H1 (cell line): ENCODE results near the gene CSNK1G3. TPM values are rescaled to one million over a fixed set of nuclear protein-coding genes. Genes with fewer than 3 reads are reported as not detected.

Experiments used
- CTCF ChIA-PET: fragments of 300-600 bp; sonication (Branson Sonifier 250); formaldehyde crosslinking; loops from one replicate; lab custom pipeline; 2021; ENCODE audit not compliant: partially characterized antibody; lab: Charles Lee
- POLR2A ChIA-PET: fragments of 300-600 bp; sonication (Branson Sonifier 250); formaldehyde crosslinking; loops from one replicate; lab custom pipeline; 2021; ENCODE audit warnings: inconsistent platforms; ENCODE audit not compliant: partially characterized antibody; lab: Charles Lee
- DNase-seq, 2 experiments: peaks; one replicate each; pipeline versions ENCODE4 v3.0.0 to v3.0.0-alpha.2; 2010 to 2022; ENCODE audit warnings: low spot score in 2 of 2, low read depth in 1 of 2, mixed read lengths in 1 of 2
- FAIRE-seq: peaks from 2 replicates; lab custom pipeline; 2011; peaks lifted over from hg19 to GRCh38; lab: Jason Lieb, UNC
- H2AFZ ChIP-seq: 2 replicates; pipeline ENCODE4 v1.8.1; 2012; ENCODE audit warnings: low read length, inconsistent platforms
- H2AK5ac ChIP-seq: 2 replicates; pipeline ENCODE4 v1.6.1; 2013; ENCODE audit warnings: low read depth, low read length
- H2BK120ac ChIP-seq: replicated peaks from 2 replicates; pipeline ENCODE3; 2013; ENCODE audit warnings: low read depth, low read length, inconsistent platforms
- H2BK12ac ChIP-seq: 2 replicates; pipeline ENCODE4 v1.6.1; 2013; ENCODE audit warnings: low read depth, low read length
- H2BK15ac ChIP-seq: 2 replicates; pipeline ENCODE4 v1.6.1; 2013; ENCODE audit warnings: low read length
- H2BK20ac ChIP-seq: 2 replicates; pipeline ENCODE4 v1.6.1; 2013; ENCODE audit warnings: low read length
- H2BK5ac ChIP-seq: 2 replicates; pipeline ENCODE4 v1.6.1; 2013; ENCODE audit warnings: low read depth, low read length
- H3K14ac ChIP-seq: 2 replicates; pipeline ENCODE4 v1.6.1; 2013; ENCODE audit warnings: inconsistent platforms; ENCODE audit not compliant: insufficient read length
- H3K18ac ChIP-seq: 2 replicates; pipeline ENCODE4 v1.6.1; 2013; ENCODE audit warnings: low read length; ENCODE audit errors: extremely low read depth
- H3K23ac ChIP-seq: 2 replicates; pipeline ENCODE4 v1.6.1; 2013; ENCODE audit warnings: inconsistent platforms; ENCODE audit not compliant: insufficient read length
- H3K23me2 ChIP-seq: 2 replicates; pipeline ENCODE4 v1.6.1; 2013; ENCODE audit warnings: low read depth, low read length
- H3K27ac ChIP-seq: 2 replicates; pipeline ENCODE4 v1.6.1; 2011; ENCODE audit warnings: low read depth, low read length, inconsistent platforms
- H3K27me3 ChIP-seq, 4 experiments: replicated peaks in 1 of 4; 1 replicate in 1 of 4; 2 replicates in 3 of 4; pipeline versions ENCODE4 v1.6.1 to v1.8.1; 2011 to 2013; ENCODE audit warnings: low read length in 3 of 4, mild to moderate bottlenecking in 3 of 4, inconsistent platforms in 2 of 4, mixed read lengths in 2 of 4, moderate library complexity in 1 of 4; ENCODE audit not compliant: control insufficient read depth in 3 of 4, insufficient read depth in 3 of 4; ENCODE audit errors: extremely low read depth in 1 of 4
- H3K36me3 ChIP-seq, 4 experiments: 2 replicates each; pipeline versions ENCODE4 v1.6.1 to v1.8.1; 2011 to 2013; ENCODE audit warnings: mild to moderate bottlenecking in 4 of 4, low read length in 3 of 4, moderate library complexity in 2 of 4, control low read depth in 1 of 4, inconsistent platforms in 1 of 4; ENCODE audit not compliant: insufficient read depth in 4 of 4, control insufficient read depth in 2 of 4
- H3K4ac ChIP-seq: replicated peaks from 2 replicates; pipeline ENCODE3; 2013; ENCODE audit warnings: low read length, low read depth, mixed read lengths, inconsistent platforms; ENCODE audit not compliant: insufficient read length
- H3K4me1 ChIP-seq, 4 experiments: replicated peaks in 1 of 4; 1 replicate in 1 of 4; 2 replicates in 3 of 4; pipeline versions ENCODE4 v1.6.1 to v1.8.1; 2011 to 2013; ENCODE audit warnings: low read length in 3 of 4, inconsistent platforms in 2 of 4, mixed read lengths in 1 of 4; ENCODE audit not compliant: insufficient read depth in 4 of 4, control insufficient read depth in 3 of 4
- H3K4me2 ChIP-seq, 2 experiments: 2 replicates each; pipeline versions ENCODE4 v1.6.1 to v1.8.1; 2011 to 2013; ENCODE audit warnings: low read depth in 2 of 2, low read length in 2 of 2, control low read depth in 1 of 2, inconsistent platforms in 1 of 2, mild to moderate bottlenecking in 1 of 2; ENCODE audit not compliant: insufficient read depth in 1 of 2
- H3K4me3 ChIP-seq, 4 experiments: fragments of 200-600, 300-600 bp in 1 of 4; sonication (generic), shearing (Covaris generic), sonication (Bioruptor Twin) in 1 of 4; 2 replicates each; pipeline versions ENCODE4 v1.5.1 to v1.8.1; 2011 to 2016; ENCODE audit warnings: low read length in 4 of 4, low read depth in 3 of 4, control low read depth in 2 of 4, inconsistent platforms in 2 of 4, mild to moderate bottlenecking in 2 of 4, mixed read lengths in 1 of 4, moderate library complexity in 1 of 4; ENCODE audit not compliant: insufficient read depth in 2 of 4; ENCODE audit errors: extremely low read depth in 1 of 4
- H3K56ac ChIP-seq: replicated peaks from 2 replicates; pipeline ENCODE3; 2013; ENCODE audit warnings: low read depth, mild to moderate bottlenecking, mixed read lengths, low read length, inconsistent platforms; ENCODE audit not compliant: insufficient read length
- H3K79me1 ChIP-seq: 2 replicates; pipeline ENCODE4 v1.6.1; 2013; ENCODE audit warnings: low read depth, low read length, control low read depth
- H3K79me2 ChIP-seq, 2 experiments: 2 replicates each; pipeline versions ENCODE4 v1.6.1 to v1.8.1; 2012 to 2013; ENCODE audit warnings: low read length in 2 of 2, mild to moderate bottlenecking in 2 of 2, inconsistent platforms in 1 of 2; ENCODE audit not compliant: insufficient read depth in 2 of 2, control insufficient read depth in 1 of 2
- H3K9ac ChIP-seq, 4 experiments: replicated peaks in 1 of 4; 1 replicate in 1 of 4; 2 replicates in 3 of 4; pipeline versions ENCODE4 v1.6.1 to v1.8.1; 2011 to 2013; ENCODE audit warnings: low read depth in 3 of 4, low read length in 3 of 4, control low read depth in 2 of 4, mild to moderate bottlenecking in 2 of 4, moderate library complexity in 2 of 4, inconsistent platforms in 1 of 4; ENCODE audit errors: extremely low read depth in 1 of 4
- H3K9me3 ChIP-seq, 2 experiments: 2 replicates each; pipeline versions ENCODE4 v1.6.1 to v1.8.1; 2012 to 2013; ENCODE audit warnings: mild to moderate bottlenecking in 2 of 2, moderate library complexity in 2 of 2, control low read depth in 1 of 2, inconsistent platforms in 1 of 2, low read depth in 1 of 2, low read length in 1 of 2, mixed read lengths in 1 of 2; ENCODE audit not compliant: insufficient read depth in 2 of 2
- H4K20me1 ChIP-seq, 2 experiments: replicated peaks in 1 of 2; 2 replicates each; pipeline versions ENCODE3 to v1.8.1; 2011 to 2013; ENCODE audit warnings: inconsistent platforms in 2 of 2, low read length in 2 of 2, mild to moderate bottlenecking in 1 of 2; ENCODE audit not compliant: insufficient read depth in 2 of 2, control insufficient read depth in 1 of 2
- H4K5ac ChIP-seq: 2 replicates; pipeline ENCODE4 v1.6.1; 2013; ENCODE audit warnings: low read length, low read depth, mixed read lengths, inconsistent platforms; ENCODE audit not compliant: insufficient read length
- H4K8ac ChIP-seq: 2 replicates; pipeline ENCODE4 v1.8.0; 2013; ENCODE audit warnings: mild to moderate bottlenecking, moderate library complexity, low read length, inconsistent platforms; ENCODE audit not compliant: insufficient read depth; ENCODE audit errors: extremely low read depth
- H4K91ac ChIP-seq: replicated peaks from 2 replicates; pipeline ENCODE3; 2013; ENCODE audit warnings: low read length, mixed read lengths, inconsistent platforms; ENCODE audit not compliant: insufficient read length
- RAD21 ChIP-seq, 2 experiments: IDR thresholded peaks in 1 of 2; conservative IDR thresholded peaks in 1 of 2; 2 replicates each; pipeline ENCODE4 v1.6.1; 2011; ENCODE audit warnings: low read depth in 2 of 2, low read length in 2 of 2, improper control_type of control experiment in 1 of 2, inconsistent platforms in 1 of 2, mild to moderate bottlenecking in 1 of 2, moderate library complexity in 1 of 2
- TAF1 ChIP-seq: IDR thresholded peaks from 2 replicates; pipeline ENCODE4 v1.6.1; 2011; ENCODE audit warnings: mild to moderate bottlenecking, low read depth, low read length
- TAF7 ChIP-seq: optimal IDR thresholded peaks from 2 replicates; pipeline ENCODE3; 2011; ENCODE audit warnings: low read depth, mild to moderate bottlenecking, inconsistent platforms, low read length, moderate library complexity, borderline replicate concordance
- WGBS, 2 experiments: shearing (Covaris generic) in 1 of 2; methylation state at CpG; one replicate each; pipeline versions ENCODE4 v1.1.6 to v1.1.7; 2013 to 2015; ENCODE audit warnings: low lambda C conversion rate in 2 of 2, mixed read lengths in 2 of 2, inconsistent platforms in 1 of 2, low coverage in 1 of 2, missing lambda C conversion rate in 1 of 2; ENCODE audit not compliant: insufficient replicate concordance in 2 of 2, insufficient coverage in 1 of 2, insufficient read length in 1 of 2; ENCODE audit errors: extremely low coverage in 1 of 2, missing lambda C conversion rate in 1 of 2; 5-methylcytosine and 5-hydroxymethylcytosine counted together
- polyA plus RNA-seq, 7 experiments: library from polyadenylated mRNA; depleted of rRNA in 3 of 7; stranded (reverse) in 5 of 7; unstranded in 2 of 7; fragments of >200 nt in 5 of 7; fragments of 200-250 nt in 2 of 7; gene quantifications; 1 replicate in 5 of 7; 2 replicates in 1 of 7; 4 replicates in 1 of 7; pipeline versions ENCODE4 v1.2.1 to v1.2.3, GENCODE V29; 2011 to 2013; ENCODE audit warnings: missing spikeins in 2 of 7, mixed read lengths in 2 of 7
- total RNA-seq: library from RNA; stranded (reverse); fragmentation: NEBNext Ultra II Directional; extraction: Animal tissue kit (Norgen Biotek cat#: 25700); gene quantifications from 2 replicates; pipeline ENCODE4 v1.2.1, GENCODE V29; 2021

CSNK1G3 gene
- total and polyA plus RNA-seq, 2 of the 8 experiments (the other 6 are each of a cell fraction or from before 2014, with no cell fraction given) = 10.6 to 58.9 TPM

DNA sequence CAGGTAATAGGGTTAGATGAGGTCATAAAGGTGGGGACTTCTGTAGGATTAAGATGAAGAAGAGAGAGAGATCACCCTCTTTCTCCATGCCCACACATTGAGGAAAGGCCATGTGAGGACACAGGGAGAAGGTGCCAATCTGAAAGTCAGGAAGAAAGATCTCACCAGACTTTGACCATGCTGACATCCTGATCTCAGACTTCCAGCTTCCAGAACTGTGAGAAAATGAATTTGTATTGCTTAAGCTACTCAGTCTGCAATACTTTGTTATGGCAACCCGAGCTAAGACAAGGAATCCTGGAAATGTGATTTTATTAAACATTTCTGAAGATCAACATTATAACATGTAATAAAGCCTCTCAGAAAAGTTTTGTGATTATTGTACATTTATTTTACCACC lies 3.5 kb upstream of the CSNK1G3 start:
- H3K4me2 ChIP-seq = no peak overlapping the region
- H3K36me3 ChIP-seq = no peaks in the 10 kb centered on the region
- H2BK12ac ChIP-seq = no peak overlapping the region
- H2AK5ac ChIP-seq = no peak overlapping the region
- no peaks in the 10 kb centered on the region for H3K79me1 ChIP-seq
- no peaks in the 10 kb centered on the region for H3K9me3 ChIP-seq
- TF ChIP-seq RAD21 (IDR thresholded peaks at IDR 0.05 in 1 of 2, conservative IDR thresholded peaks at IDR 0.05 in 1 of 2; ENCODE audit: low read depth in 2 of 2, low read length in 2 of 2) (no peak), TAF7 (no peak), TAF1 (no peak)
- H3K23ac ChIP-seq = no peak overlapping the region
- H3K79me2 ChIP-seq = peaks cover 3 to 7% of the 10 kb centered on the region in 2 experiments; a peak in 3 of 4 replicates
- no peak overlapping the region for H2AFZ ChIP-seq
- no peak overlapping the region for H3K27ac ChIP-seq
- DNase-seq = no peak
- H3K4me3 ChIP-seq = no peak overlapping the region
- H3K27me3 ChIP-seq = no peaks in the 10 kb centered on the region
- H2BK5ac ChIP-seq = no peak overlapping the region
- FAIRE-seq = no peak
- no peak overlapping the region for H4K91ac ChIP-seq
- no peak overlapping the region for H3K56ac ChIP-seq
- no peak overlapping the region for H2BK120ac ChIP-seq
- no peak overlapping the region for H2BK15ac ChIP-seq
- H3K14ac ChIP-seq = no peak overlapping the region
- ChIA-PET CTCF (interaction anchor here (0.9 to 1.4 kb wide), 2 partner anchors 37 to 85 kb away, joined by 3 to 4 read pairs; partner anchors contain the start of gene CEP120), POLR2A (interaction anchor here (5.3 kb wide), 1 partner anchor 10 kb away, joined by 68 read pairs; no protein-coding TSS in a partner anchor)
- no peak overlapping the region for H4K8ac ChIP-seq
- peaks cover 0 to 2% of the 10 kb centered on the region in 2 experiments for H4K20me1 ChIP-seq
- no peak overlapping the region for H2BK20ac ChIP-seq
- H3K4ac ChIP-seq = no peak overlapping the region
- H3K4me1 ChIP-seq = peaks cover 0 to 7% (median 2%) of the 10 kb centered on the region in 4 experiments; a peak in 3 of 7 replicates
- no peak overlapping the region for H3K18ac ChIP-seq
- peaks cover 8% of the 10 kb centered on the region for H3K23me2 ChIP-seq
- H4K5ac ChIP-seq = no peak overlapping the region
- H3K9ac ChIP-seq = no peak overlapping the region
- 89% methylated on average over 1 of the region's 1 CpG; no CpG with 5 or more reads in 1 of the 2 experiments for WGBS, 2 experiments
